OCI-LY3 (cell line): Measurements from ENCODE around the gene TTLL1.
"Not testable (repeated sequence)": the region's sequence is repeated elsewhere in the genome, so short reads cannot be mapped to it uniquely, and the experiment has no call there.

ENCODE experiments used
- H2AFZ ChIP-seq: fragments of 200-600, 300-600 bp; shearing (Covaris generic); 2 replicates; pipeline ENCODE4 v1.6.0; 2014; ENCODE audit warnings: antibody characterized with exemption, low read depth, low read length
- H3K27ac ChIP-seq: fragments of 200-600, 300-600 bp; sonication (generic); 2 replicates; pipeline ENCODE4 v1.5.1; 2014; ENCODE audit warnings: mild to moderate bottlenecking, low read length, moderate library complexity, mixed read lengths
- H3K27me3 ChIP-seq: fragments of 200-600, 300-600 bp; sonication (generic); 2 replicates; pipeline ENCODE4 v1.6.1; 2014; ENCODE audit warnings: low read depth, low read length, mixed read lengths
- H3K36me3 ChIP-seq: fragments of 200-600, 300-600 bp; sonication (generic); replicated peaks from 2 replicates; pipeline ENCODE3; 2014; ENCODE audit warnings: low read depth, low read length, mixed read lengths
- H3K4me1 ChIP-seq: fragments of 300-600, 200-600 bp; sonication (generic); 2 replicates; pipeline ENCODE4 v1.6.1; 2014; ENCODE audit warnings: low read length, mixed read lengths
- H3K4me2 ChIP-seq: fragments of 200-600, 300-600 bp; sonication (generic); 2 replicates; pipeline ENCODE4 v1.6.1; 2014; ENCODE audit warnings: low read length, mixed read lengths
- H3K4me3 ChIP-seq: fragments of 300-600, 200-600 bp; sonication (generic); 2 replicates; pipeline ENCODE4 v1.5.1; 2014; ENCODE audit warnings: antibody characterized with exemption, mild to moderate bottlenecking, low read length, moderate library complexity
- H3K79me2 ChIP-seq: fragments of 300-600, 200-600 bp; shearing (Covaris generic); 2 replicates; pipeline ENCODE4 v1.6.1; 2014; ENCODE audit warnings: mild to moderate bottlenecking, low read length, mixed read lengths
- H3K9ac ChIP-seq: fragments of 300-600, 200-600 bp; shearing (Covaris generic); 2 replicates; pipeline ENCODE4 v1.6.0; 2014; ENCODE audit warnings: mild to moderate bottlenecking, low read length, moderate library complexity
- H3K9me3 ChIP-seq: fragments of 200-600, 300-600 bp; shearing (Covaris generic); 2 replicates; pipeline ENCODE4 v1.6.1; 2014; ENCODE audit warnings: low read length, mixed read lengths; ENCODE audit not compliant: insufficient read depth
- H4K20me1 ChIP-seq: fragments of 200-600, 300-600 bp; sonication (generic); 2 replicates; pipeline ENCODE4 v1.6.1; 2016; ENCODE audit warnings: low read length, mixed read lengths; ENCODE audit not compliant: insufficient read depth
- CTCF ChIP-seq: fragments of 200-600, 300-600 bp; sonication (generic); IDR thresholded peaks from 2 replicates; pipeline ENCODE4 v1.5.1; 2014; ENCODE audit warnings: antibody characterized with exemption, low read length, low read depth
- EZH2phosphoT487 ChIP-seq: fragments of 200-600 bp; shearing (Covaris generic); IDR thresholded peaks from 2 replicates; pipeline ENCODE4 v1.6.1; 2018; ENCODE audit warnings: antibody characterized with exemption, mixed run types, low read depth

The TTLL1 gene

GRCh38 chr22:43109511-43109910, 20.3 kb upstream of the TTLL1 start:
- Histone ChIP-seq H2AFZ (no peak overlapping the region), H3K27me3 (peaks cover 18% of the 10 kb centered on the region), H3K79me2 (no peaks in the 10 kb centered on the region), H3K4me3 (no peak overlapping the region), H3K27ac (no peak overlapping the region), H3K36me3 (no peaks in the 10 kb centered on the region), H3K9ac (no peak overlapping the region), H3K9me3 (no peaks in the 10 kb centered on the region), H3K4me2 (no peak overlapping the region), H3K4me1 (no peaks in the 10 kb centered on the region), H4K20me1 (no peaks in the 10 kb centered on the region)
- no peak for TF ChIP-seq CTCF
- no peak for TF ChIP-seq EZH2phosphoT487

DNA sequence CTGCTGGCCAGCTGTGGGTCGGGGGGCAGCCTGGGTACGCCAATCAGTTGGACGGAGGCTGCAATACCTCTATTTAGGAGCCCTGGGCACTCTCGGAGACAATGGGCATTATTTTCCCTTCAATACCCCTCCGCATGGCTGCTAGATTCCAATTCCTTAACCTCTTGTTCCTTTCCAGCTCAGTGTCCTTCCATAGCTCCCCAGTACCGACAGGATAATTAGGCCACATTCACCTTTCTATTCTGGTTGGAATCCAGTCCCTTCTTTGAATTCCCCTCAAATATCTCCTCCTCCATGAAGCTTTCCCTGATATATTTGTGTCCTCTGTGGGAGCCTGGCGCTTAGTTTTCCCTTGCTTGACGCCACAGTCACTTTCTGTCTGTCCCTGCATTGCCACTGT, 17.1 kb upstream of the TTLL1 start:
- Histone ChIP-seq H3K36me3 (no peaks in the 10 kb centered on the region), H3K27ac (no peak overlapping the region), H3K4me3 (no peak overlapping the region), H4K20me1 (no peaks in the 10 kb centered on the region), H3K9ac (no peak overlapping the region), H3K4me2 (no peak overlapping the region), H3K4me1 (no peaks in the 10 kb centered on the region), H3K79me2 (no peaks in the 10 kb centered on the region), H2AFZ (no peak overlapping the region), H3K9me3 (no peaks in the 10 kb centered on the region), H3K27me3 (peaks cover 6% of the 10 kb centered on the region)
- no peak for TF ChIP-seq EZH2phosphoT487
- no peak for TF ChIP-seq CTCF

GRCh38 chr22:43104950-43105349, 15.8 kb upstream of the TTLL1 start:
- H3K4me2 ChIP-seq, H3K79me2 ChIP-seq, H3K9ac ChIP-seq, H3K4me1 ChIP-seq, H4K20me1 ChIP-seq, H3K9me3 ChIP-seq, H3K27me3 ChIP-seq, H3K36me3 ChIP-seq, H2AFZ ChIP-seq, H3K27ac ChIP-seq, H3K4me3 ChIP-seq: not testable (repeated sequence)

DNA sequence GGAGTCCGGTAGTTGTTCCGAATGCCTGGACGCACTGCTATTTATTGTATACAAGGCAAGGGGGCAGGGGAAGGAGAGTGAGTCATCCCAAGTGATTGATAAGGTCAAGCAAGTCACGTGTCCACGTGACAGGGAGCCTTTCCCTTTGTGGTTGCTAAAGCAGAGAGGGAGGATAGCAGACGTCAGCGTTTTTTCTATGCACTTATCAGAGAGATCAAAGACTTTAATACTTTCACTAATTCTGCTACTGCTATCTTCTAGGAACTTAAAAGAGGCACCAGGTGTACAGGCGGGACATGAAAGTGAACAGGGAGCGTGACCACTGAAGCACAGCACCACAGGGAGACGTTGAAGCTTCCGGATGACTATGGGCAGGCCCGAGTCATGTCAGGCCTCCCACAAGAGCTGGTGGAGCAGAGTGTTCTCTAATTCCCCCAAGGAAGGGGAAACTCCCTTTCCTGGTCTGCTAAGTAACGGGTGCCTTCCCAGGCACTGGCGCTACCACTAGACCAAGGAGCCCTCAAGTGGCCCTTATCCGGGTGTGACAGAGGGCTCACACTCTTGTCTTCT, 14.9 kb upstream of the TTLL1 start:
- not testable (repeated sequence) for H3K79me2 ChIP-seq, H3K4me2 ChIP-seq, H2AFZ ChIP-seq, H3K4me1 ChIP-seq, H3K9ac ChIP-seq, H3K4me3 ChIP-seq, H4K20me1 ChIP-seq, H3K36me3 ChIP-seq, H3K27me3 ChIP-seq, H3K9me3 ChIP-seq, H3K27ac ChIP-seq

- Histone ChIP-seq H3K4me2 (no peak overlapping the region), H3K4me1 (peaks cover 3% of the 10 kb centered on the region; the same call in 1 of the 2 replicates)
Observed at GRCh38 chr22:43101306-43101705, 12.1 kb upstream of the TTLL1 start.

More at GRCh38 chr22:43101306-43101705, 12.1 kb upstream of the TTLL1 start:
- Histone ChIP-seq H2AFZ (no peak overlapping the region), H3K9me3 (peaks cover 7% of the 10 kb centered on the region), H4K20me1 (no peaks in the 10 kb centered on the region), H3K79me2 (no peaks in the 10 kb centered on the region), H3K4me3 (no peak overlapping the region), H3K27ac (no peak overlapping the region), H3K27me3 (no peaks in the 10 kb centered on the region), H3K9ac (no peak overlapping the region), H3K36me3 (no peaks in the 10 kb centered on the region)
- TF ChIP-seq CTCF (no peak), EZH2phosphoT487 (no peak)
